HEK293 (cell line): ENCODE results near the gene NCAPG.

Experiments
- ATF2 ChIP-seq: fragments of 450-650 bp; formaldehyde crosslinking; IDR thresholded peaks from 2 replicates; pipeline ENCODE4 v1.5.1; 2016; ENCODE audit warnings: missing biosample characterization, missing genetic modification characterization, low read depth
- IKZF3 ChIP-seq: fragments of 450-650 bp; IDR thresholded peaks from 2 replicates; pipeline ENCODE4 v1.5.0; 2018; ENCODE audit warnings: missing biosample characterization, mild to moderate bottlenecking, missing genetic modification characterization, moderate library complexity
- KLF16 ChIP-seq: fragments of 450-650 bp; formaldehyde crosslinking; IDR thresholded peaks from 2 replicates; pipeline ENCODE4 v1.5.1; 2017; ENCODE audit warnings: missing biosample characterization, missing genetic modification characterization
- KLF8 ChIP-seq: fragments of 450-650 bp; formaldehyde crosslinking; IDR thresholded peaks from 2 replicates; pipeline ENCODE4 v1.5.1; 2016; ENCODE audit warnings: missing biosample characterization, missing genetic modification characterization
- MZF1 ChIP-seq: fragments of 450-650 bp; formaldehyde crosslinking; IDR thresholded peaks from 2 replicates; pipeline ENCODE4 v1.5.1; 2017; ENCODE audit warnings: missing biosample characterization, missing genetic modification characterization, borderline replicate concordance
- PRDM6 ChIP-seq: fragments of 450-650 bp; formaldehyde crosslinking; IDR thresholded peaks from 2 replicates; pipeline ENCODE4 v1.5.1; 2017; ENCODE audit warnings: missing biosample characterization, missing genetic modification characterization
- SALL2 ChIP-seq: fragments of 450-650 bp; formaldehyde crosslinking; IDR thresholded peaks from 2 replicates; pipeline ENCODE4 v1.5.0; 2017; ENCODE audit warnings: missing biosample characterization, mild to moderate bottlenecking, missing genetic modification characterization, borderline replicate concordance
- ZBTB1 ChIP-seq: fragments of 450-650 bp; formaldehyde crosslinking; IDR thresholded peaks from 2 replicates; pipeline ENCODE4 v1.5.1; 2016; ENCODE audit warnings: missing biosample characterization, missing genetic modification characterization
- ZBTB20 ChIP-seq: fragments of 450-650 bp; formaldehyde crosslinking; IDR thresholded peaks from 2 replicates; pipeline ENCODE4 v1.5.1; 2016; ENCODE audit warnings: missing biosample characterization, missing genetic modification characterization
- ZFP3 ChIP-seq: fragments of 450-650 bp; formaldehyde crosslinking; IDR thresholded peaks from 2 replicates; pipeline ENCODE4 v1.5.1; 2016; ENCODE audit warnings: low read depth, missing biosample characterization, missing genetic modification characterization
- ZFP69B ChIP-seq: fragments of 450-650 bp; formaldehyde crosslinking; IDR thresholded peaks from 2 replicates; pipeline ENCODE4 v1.5.1; 2016; ENCODE audit warnings: missing biosample characterization, missing genetic modification characterization
- ZIC2 ChIP-seq: fragments of 450-650 bp; formaldehyde crosslinking; IDR thresholded peaks from 2 replicates; pipeline ENCODE4 v1.5.1; 2016; ENCODE audit warnings: missing biosample characterization, missing genetic modification characterization
- ZNF133 ChIP-seq: fragments of 450-650 bp; formaldehyde crosslinking; IDR thresholded peaks from 2 replicates; pipeline ENCODE4 v1.5.1; 2016; ENCODE audit warnings: missing biosample characterization, missing genetic modification characterization
- ZNF16 ChIP-seq: fragments of 450-650 bp; formaldehyde crosslinking; IDR thresholded peaks from 2 replicates; pipeline ENCODE4 v1.5.1; 2016; ENCODE audit warnings: low read depth, missing biosample characterization, missing genetic modification characterization
- ZNF18 ChIP-seq: fragments of 450-650 bp; formaldehyde crosslinking; IDR thresholded peaks from 2 replicates; pipeline ENCODE4 v1.5.1; 2016; ENCODE audit warnings: missing biosample characterization, missing genetic modification characterization
- ZNF19 ChIP-seq: fragments of 450-650 bp; formaldehyde crosslinking; IDR thresholded peaks from 2 replicates; pipeline ENCODE4; 2016; ENCODE audit warnings: missing biosample characterization, missing genetic modification characterization, low read depth
- ZNF24 ChIP-seq: fragments of 450-650 bp; formaldehyde crosslinking; IDR thresholded peaks from 2 replicates; pipeline ENCODE4 v1.5.1; 2016; ENCODE audit warnings: missing biosample characterization, missing genetic modification characterization
- ZNF335 ChIP-seq: fragments of 450-650 bp; formaldehyde crosslinking; conservative IDR thresholded peaks from 2 replicates; pipeline ENCODE4 v1.5.1; 2016; ENCODE audit warnings: missing biosample characterization, missing genetic modification characterization
- ZNF362 ChIP-seq: fragments of 450-650 bp; formaldehyde crosslinking; IDR thresholded peaks from 2 replicates; pipeline ENCODE4 v1.5.1; 2016; ENCODE audit warnings: missing biosample characterization, missing genetic modification characterization
- ZNF423 ChIP-seq: fragments of 450-650 bp; formaldehyde crosslinking; IDR thresholded peaks from 2 replicates; pipeline ENCODE4 v1.5.1; 2016; ENCODE audit warnings: missing biosample characterization, missing genetic modification characterization
- ZNF501 ChIP-seq: fragments of 450-650 bp; formaldehyde crosslinking; IDR thresholded peaks from 2 replicates; pipeline ENCODE4 v1.5.1; 2016; ENCODE audit warnings: missing biosample characterization, missing genetic modification characterization
- ZNF561 ChIP-seq: fragments of 450-650 bp; IDR thresholded peaks from 2 replicates; pipeline ENCODE4 v1.5.1; 2018; ENCODE audit warnings: missing biosample characterization, missing genetic modification characterization, borderline replicate concordance
- ZNF610 ChIP-seq: fragments of 450-650 bp; formaldehyde crosslinking; IDR thresholded peaks from 2 replicates; pipeline ENCODE4 v1.5.1; 2016; ENCODE audit warnings: missing biosample characterization, missing genetic modification characterization, borderline replicate concordance
- ZNF645 ChIP-seq: fragments of 450-650 bp; formaldehyde crosslinking; IDR thresholded peaks from 2 replicates; pipeline ENCODE4; 2016; ENCODE audit warnings: missing biosample characterization, missing genetic modification characterization
- ZNF701 ChIP-seq: fragments of 450-650 bp; formaldehyde crosslinking; IDR thresholded peaks from 2 replicates; pipeline ENCODE4 v1.5.1; 2016; ENCODE audit warnings: missing biosample characterization, missing genetic modification characterization
- ZNF792 ChIP-seq: fragments of 450-650 bp; formaldehyde crosslinking; IDR thresholded peaks from 2 replicates; pipeline ENCODE4 v1.5.1; 2016; ENCODE audit warnings: missing biosample characterization, missing genetic modification characterization
- ZNF837 ChIP-seq: fragments of 450-650 bp; formaldehyde crosslinking; IDR thresholded peaks from 2 replicates; pipeline ENCODE4 v1.5.1; 2016; ENCODE audit warnings: missing biosample characterization, missing genetic modification characterization
- TF ChIP-seq, protein P1 (sequence below): fragments of 450-650 bp; formaldehyde crosslinking; IDR thresholded peaks from 2 replicates; pipeline ENCODE4 v1.5.1; 2016; ENCODE audit warnings: missing biosample characterization, missing genetic modification characterization
- TF ChIP-seq, protein P2 (sequence below): fragments of 450-650 bp; formaldehyde crosslinking; IDR thresholded peaks from 2 replicates; pipeline ENCODE4 v1.5.1; 2016; ENCODE audit warnings: missing biosample characterization, missing genetic modification characterization
- TF ChIP-seq, protein P3 (sequence below): sonication (generic); formaldehyde crosslinking; IDR thresholded peaks from 2 replicates; pipeline ENCODE4 v1.8.1; 2022; ENCODE audit warnings: mild to moderate bottlenecking, moderate library complexity, missing genetic modification reagents

The NCAPG gene

GRCh38 chr4:17811078-17811603, 362 bp downstream of the NCAPG start (continued):
- TF ChIP-seq ZNF501 (tag by site-specific recombination): peak; percentile 52; the same call in 1 of the 2 replicates
- TF ChIP-seq KLF8 (tag by site-specific recombination): peak; percentile 16; the same call in 1 of the 2 replicates
- TF ChIP-seq ZIC2 (tag by site-specific recombination): no peak
- TF ChIP-seq, protein P1, sequence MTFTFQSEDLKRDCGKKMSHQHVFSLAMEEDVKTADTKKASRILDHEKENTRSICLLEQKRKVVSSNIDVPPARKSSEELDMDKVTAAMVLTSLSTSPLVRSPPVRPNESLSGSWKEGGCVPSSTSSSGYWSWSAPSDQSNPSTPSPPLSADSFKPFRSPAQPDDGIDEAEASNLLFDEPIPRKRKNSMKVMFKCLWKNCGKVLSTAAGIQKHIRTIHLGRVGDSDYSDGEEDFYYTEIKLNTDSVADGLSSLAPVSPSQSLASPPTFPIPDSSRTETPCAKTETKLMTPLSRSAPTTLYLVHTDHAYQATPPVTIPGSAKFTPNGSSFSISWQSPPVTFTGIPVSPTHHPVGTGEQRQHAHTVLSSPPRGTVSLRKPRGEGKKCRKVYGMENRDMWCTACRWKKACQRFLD (tag by site-specific recombination): no peak
- TF ChIP-seq ZNF423 (tag by site-specific recombination): 0 out of 2 replicates have a peak, but pooled peaks have one; percentile 31
- TF ChIP-seq ZFP69B (tag by site-specific recombination): 0 out of 2 replicates have a peak, but pooled peaks have one; percentile 6
- no peak for TF ChIP-seq ZNF16 (tag by site-specific recombination)
- no peak for TF ChIP-seq ZNF792 (tag by site-specific recombination)
- TF ChIP-seq, protein P2, sequence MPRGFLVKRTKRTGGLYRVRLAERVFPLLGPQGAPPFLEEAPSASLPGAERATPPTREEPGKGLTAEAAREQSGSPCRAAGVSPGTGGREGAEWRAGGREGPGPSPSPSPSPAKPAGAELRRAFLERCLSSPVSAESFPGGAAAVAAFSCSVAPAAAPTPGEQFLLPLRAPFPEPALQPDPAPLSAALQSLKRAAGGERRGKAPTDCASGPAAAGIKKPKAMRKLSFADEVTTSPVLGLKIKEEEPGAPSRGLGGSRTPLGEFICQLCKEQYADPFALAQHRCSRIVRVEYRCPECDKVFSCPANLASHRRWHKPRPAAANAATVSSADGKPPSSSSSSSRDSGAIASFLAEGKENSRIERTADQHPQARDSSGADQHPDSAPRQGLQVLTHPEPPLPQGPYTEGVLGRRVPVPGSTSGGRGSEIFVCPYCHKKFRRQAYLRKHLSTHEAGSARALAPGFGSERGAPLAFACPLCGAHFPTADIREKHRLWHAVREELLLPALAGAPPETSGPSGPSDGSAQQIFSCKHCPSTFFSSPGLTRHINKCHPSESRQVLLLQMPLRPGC (tag by site-specific recombination): no peak
- 0 out of 2 replicates have a peak, but pooled peaks have one; percentile 28 for TF ChIP-seq IKZF3 (tag by site-specific recombination)
- TF ChIP-seq ZNF610 (tag by site-specific recombination): no peak
- TF ChIP-seq ZNF362: no peak
- no peak for TF ChIP-seq ZNF19 (tag by site-specific recombination)
- TF ChIP-seq ZNF335 (tag by site-specific recombination): no peak
- no peak for TF ChIP-seq MZF1 (tag by site-specific recombination)
- no peak for TF ChIP-seq ZNF701 (tag by site-specific recombination)
- TF ChIP-seq ZNF24 (tag by site-specific recombination): no peak
- TF ChIP-seq ZBTB1 (tag by site-specific recombination): no peak
- no peak for TF ChIP-seq ZFP3
- TF ChIP-seq ZNF561 (tag by site-specific recombination): no peak
- TF ChIP-seq, protein P3, sequence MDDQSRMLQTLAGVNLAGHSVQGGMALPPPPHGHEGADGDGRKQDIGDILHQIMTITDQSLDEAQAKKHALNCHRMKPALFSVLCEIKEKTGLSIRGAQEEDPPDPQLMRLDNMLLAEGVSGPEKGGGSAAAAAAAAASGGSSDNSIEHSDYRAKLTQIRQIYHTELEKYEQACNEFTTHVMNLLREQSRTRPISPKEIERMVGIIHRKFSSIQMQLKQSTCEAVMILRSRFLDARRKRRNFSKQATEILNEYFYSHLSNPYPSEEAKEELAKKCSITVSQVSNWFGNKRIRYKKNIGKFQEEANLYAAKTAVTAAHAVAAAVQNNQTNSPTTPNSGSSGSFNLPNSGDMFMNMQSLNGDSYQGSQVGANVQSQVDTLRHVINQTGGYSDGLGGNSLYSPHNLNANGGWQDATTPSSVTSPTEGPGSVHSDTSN (CRISPR knock-in tag): peak; percentile 38; the same call in 1 of the 2 replicates
- TF ChIP-seq ZNF645 (tag by site-specific recombination): no peak
- TF ChIP-seq KLF16 (tag by site-specific recombination): peak; percentile 8; the same call in 1 of the 2 replicates
- no peak for TF ChIP-seq PRDM6
- no peak for TF ChIP-seq ZNF837
- TF ChIP-seq SALL2 (tag by site-specific recombination): no peak
- TF ChIP-seq ZNF18: no peak
- 0 out of 2 replicates have a peak, but pooled peaks have one; percentile 8 for TF ChIP-seq ZBTB20
- TF ChIP-seq ZNF133: no peak
- TF ChIP-seq ATF2 (tag by site-specific recombination): no peak
